Prostate gland (tissue), 2 donors: ENCODE results near the gene ARPC1A. TPM values are rescaled to one million over a fixed set of nuclear protein-coding genes. Genes with fewer than 3 reads are reported as not detected.

Experiments
- DNase-seq: peaks from one replicate; pipeline ENCODE4 v3.0.0-alpha.2; 2019; ENCODE audit warnings: low spot score
- H3K27ac ChIP-seq, 2 donors: fragments of 200-600 bp; sonication (generic); 2 replicates each; pipeline ENCODE4 v1.5.1; 2017 to 2019
- H3K27me3 ChIP-seq: fragments of 200-600 bp; sonication (generic); replicated peaks from 2 replicates; pipeline ENCODE4 v1.5.1; 2019; ENCODE audit not compliant: insufficient read depth
- H3K36me3 ChIP-seq, 2 donors: fragments of 200-600 bp; sonication (generic); 1 replicate in 1 of 2; 2 replicates in 1 of 2; pipeline versions ENCODE4 v1.5.1 to v1.8.1; 2017 to 2019
- H3K4me1 ChIP-seq: fragments of 200-600 bp; sonication (generic); replicated peaks from 2 replicates; pipeline ENCODE4 v1.5.1; 2019
- H3K4me3 ChIP-seq, 2 donors: fragments of 200-600 bp; sonication (generic); 2 replicates each; pipeline ENCODE4 v1.5.1; 2017 to 2019
- H3K9me3 ChIP-seq: fragments of 200-600 bp; sonication (generic); 2 replicates; pipeline ENCODE4 v1.5.1; 2017
- CTCF ChIP-seq, 4 experiments: fragments of 200-600 bp in 2 of 4; fragments of 450-650 bp in 2 of 4; sonication (generic) in 2 of 4; IDR thresholded peaks; 1 replicate in 3 of 4; 2 replicates in 1 of 4; pipeline ENCODE4 v1.5.1; 2016 to 2019; ENCODE audit warnings: antibody characterized with exemption in 4 of 4, mild to moderate bottlenecking in 2 of 4, moderate library complexity in 2 of 4
- POLR2A ChIP-seq: fragments of 450-650 bp; IDR thresholded peaks from one replicate; pipeline ENCODE4 v1.6.1; 2016; ENCODE audit warnings: antibody characterized with exemption, mild to moderate bottlenecking
- POLR2AphosphoS5 ChIP-seq: sonication (generic); formaldehyde crosslinking; IDR thresholded peaks from one replicate; pipeline ENCODE4 v1.6.1; 2017; ENCODE audit warnings: antibody characterized with exemption
- WGBS: methylation state at CpG from one replicate; pipeline ENCODE4 v1.1.5; 2018; 5-methylcytosine and 5-hydroxymethylcytosine counted together
- intact Hi-C: fragments of 100-400 bp; cut with DNase I; formaldehyde crosslinking; loops from one replicate; pipeline ENCODE4 v1.14.2; 2022
- total RNA-seq, 2 donors: library from RNA; depleted of rRNA; stranded (reverse); fragments of >200 nt; gene quantifications; one replicate each; pipeline ENCODE4 v1.1.0, GENCODE V29; 2016

ARPC1A gene
- total RNA-seq, 2 donors from 2014 or later, result 119 to 136 TPM

DNA sequence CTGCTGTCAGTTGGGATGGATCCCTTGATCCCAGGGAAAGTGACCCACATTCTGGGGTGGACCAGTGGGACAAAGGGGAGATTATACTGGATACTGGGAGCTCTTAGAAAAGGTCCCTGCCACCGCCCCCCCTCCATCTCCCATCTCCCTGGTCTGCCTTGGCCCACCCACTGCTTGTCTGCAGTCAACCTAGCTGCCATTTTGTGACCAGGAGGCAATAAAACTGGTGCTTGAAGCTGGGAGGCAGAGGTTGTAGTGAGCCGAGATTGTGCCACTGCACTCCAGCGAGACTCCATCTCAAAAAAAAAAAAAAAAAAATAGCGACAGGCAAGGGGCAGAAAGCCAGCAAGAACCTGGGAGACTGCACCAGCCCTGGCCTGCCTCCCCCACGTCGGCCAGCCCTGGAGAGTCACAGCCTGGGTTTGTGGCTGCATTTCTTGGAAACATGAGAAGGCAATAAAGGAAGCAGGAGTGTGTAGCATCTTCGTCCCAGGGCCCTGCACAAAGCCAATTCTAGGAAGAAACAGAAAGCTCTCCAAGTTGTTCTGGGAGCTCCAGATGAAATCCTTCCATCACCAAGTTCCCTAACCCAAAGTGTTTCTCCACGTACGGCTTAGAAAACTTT lies 44.2 kb downstream of the ARPC1A start:
- peak; percentile 19 for TF ChIP-seq POLR2AphosphoS5
- TF ChIP-seq CTCF (IDR thresholded peaks at IDR 0.05), result no peak
- no peak for TF ChIP-seq POLR2A
- WGBS, result 19% methylated on average over 9 of the region's 9 CpGs

DNA sequence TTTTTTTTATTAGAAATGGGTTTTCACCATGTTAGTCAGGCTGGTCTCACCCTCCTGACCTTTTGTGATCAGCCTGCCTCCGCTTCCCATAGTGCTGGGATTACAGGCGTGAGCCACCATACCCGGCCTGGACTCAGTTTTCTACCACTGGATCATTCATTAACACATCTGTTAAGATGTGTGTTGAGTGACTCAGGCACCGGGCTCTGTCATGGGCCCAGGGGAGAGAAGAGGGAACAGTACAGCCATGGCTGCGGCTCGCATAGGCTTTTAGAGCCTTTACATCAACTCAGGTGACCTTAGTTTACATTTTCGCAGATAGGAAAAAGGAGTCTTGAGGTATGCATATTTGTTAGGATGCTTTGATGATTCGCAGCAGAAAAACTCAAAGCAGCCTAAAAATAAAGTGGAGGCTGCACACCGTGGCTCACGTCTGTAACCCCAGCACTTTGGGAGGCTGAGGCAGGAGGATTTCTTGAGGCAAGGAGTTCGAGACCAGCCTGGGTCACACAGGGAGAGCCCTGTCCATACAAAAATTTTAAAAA lies 45.8 kb downstream of the ARPC1A start:
- H3K27me3 ChIP-seq, result no peaks in the 10 kb centered on the region
- H3K36me3 ChIP-seq, result no peaks in the 10 kb centered on the region
- H3K9me3 ChIP-seq, result no peaks in the 10 kb centered on the region
- no peaks in the 10 kb centered on the region for H3K4me1 ChIP-seq
- H3K27ac ChIP-seq, result no peak overlapping the region
- DNase-seq, result no peak
- H3K4me3 ChIP-seq, result no peak overlapping the region
- WGBS, result 92% methylated on average over 11 of the region's 11 CpGs
- intact Hi-C loops, result loop anchor here (5.0 kb wide), 1 partner anchor 36 kb away; the partner anchor contains the start of genes BUD31 and PDAP1
- TF ChIP-seq POLR2A (no peak), POLR2AphosphoS5 (no peak), CTCF (IDR thresholded peaks at IDR 0.05) (no peak)

More for the DNA sequence above, 44.2 kb downstream of the ARPC1A start:
- Histone ChIP-seq H3K36me3 (no peaks in the 10 kb centered on the region), H3K27ac (peak overlapping the region in 1 of 2 donors; percentile 40), H3K27me3 (no peaks in the 10 kb centered on the region), H3K4me1 (no peaks in the 10 kb centered on the region), H3K4me3 (no peak overlapping the region), H3K9me3 (no peaks in the 10 kb centered on the region)
- intact Hi-C loops, result loop anchor here (5.0 kb wide), 1 partner anchor 37 kb away; the partner anchor contains the start of genes BUD31 and PDAP1
- no peak for DNase-seq

GRCh38 chr7:99372275-99373090 lies 46.8 kb downstream of the ARPC1A start:
- Histone ChIP-seq H3K4me1 (no peaks in the 10 kb centered on the region), H3K4me3 (no peak overlapping the region), H3K27me3 (no peaks in the 10 kb centered on the region), H3K36me3 (no peaks in the 10 kb centered on the region), H3K9me3 (no peaks in the 10 kb centered on the region), H3K27ac (no peak overlapping the region)
- intact Hi-C loops, result loop anchor here (5.0 kb wide), 1 partner anchor 35 kb away; the partner anchor contains the start of genes BUD31 and PDAP1
- no peak for DNase-seq
- WGBS, result 53% methylated on average over 21 of the region's 21 CpGs
- TF ChIP-seq CTCF (IDR thresholded peaks at IDR 0.05) (no peak), POLR2A (no peak), POLR2AphosphoS5 (no peak)

- intact Hi-C loops, result loop anchor here (5.0 kb wide), 1 partner anchor 34 kb away; the partner anchor contains the start of genes BUD31 and PDAP1
- Histone ChIP-seq H3K4me3 (peak overlapping the region; percentile 76 to 78), H3K27ac (peak overlapping the region; percentile 73 to 77)
Measured at GRCh38 chr7:99373091-99374066, 47.7 kb downstream of the ARPC1A start.

More at GRCh38 chr7:99373091-99374066, 47.7 kb downstream of the ARPC1A start:
- TF ChIP-seq CTCF (IDR thresholded peaks at IDR 0.05), result no peak
- no peak for TF ChIP-seq POLR2A
- no peak for TF ChIP-seq POLR2AphosphoS5
- Histone ChIP-seq H3K36me3 (no peaks in the 10 kb centered on the region), H3K4me1 (no peaks in the 10 kb centered on the region), H3K9me3 (no peaks in the 10 kb centered on the region), H3K27me3 (no peaks in the 10 kb centered on the region)
- no peak for DNase-seq
- 89% methylated on average over 41 of the region's 41 CpGs for WGBS
